ENCODE results near the gene DNAH12. TPM values are rescaled to one million over a fixed set of nuclear protein-coding genes. Genes with fewer than 3 reads are reported as not detected.
"Not testable (repeated sequence)": the region's sequence is repeated elsewhere in the genome, so short reads cannot be mapped to it uniquely, and the experiment has no call there.

Gene DNAH12
- total RNA-seq, 1 donor from 2014 or later = 0.23 TPM

DNA sequence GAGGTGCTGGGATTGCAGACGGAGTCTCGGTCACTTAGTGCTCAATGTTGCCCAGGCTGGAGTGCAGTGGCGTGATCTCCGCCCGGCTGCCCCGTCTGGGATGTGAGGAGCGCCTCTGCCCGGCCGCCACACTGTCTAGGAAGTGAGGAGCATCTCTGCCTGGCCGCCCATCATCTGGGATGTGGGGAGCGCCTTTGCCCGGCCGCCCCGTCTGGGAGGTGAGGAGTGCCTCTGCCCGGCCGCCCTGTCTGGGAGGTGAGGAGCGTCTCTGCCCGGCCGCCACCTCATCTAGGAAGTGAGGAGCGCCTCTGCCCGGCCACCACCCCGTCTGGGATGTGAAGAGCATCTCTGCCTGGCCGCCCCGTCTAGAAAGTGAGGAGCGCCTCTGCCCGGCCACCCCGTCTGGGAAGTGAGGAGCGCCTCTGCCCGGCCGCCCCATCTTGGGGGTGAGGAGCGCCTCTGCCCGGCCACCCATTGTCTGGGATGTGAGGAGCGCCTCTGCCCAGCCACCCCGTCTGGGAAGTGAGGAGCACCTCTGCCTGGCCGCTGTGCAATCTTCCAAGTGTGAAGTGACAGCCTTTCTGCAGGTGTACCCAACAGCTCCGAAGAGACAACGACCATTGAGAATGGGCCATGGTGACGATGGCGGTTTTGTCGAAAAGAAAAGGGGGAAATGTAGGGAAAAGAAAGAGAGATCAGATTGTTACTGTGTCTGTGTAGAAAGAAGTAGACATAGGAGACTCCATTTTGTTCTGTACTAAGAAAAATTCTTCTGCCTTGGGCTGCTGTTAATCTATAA, 205.7 kb downstream of the DNAH12 start:
- not testable (repeated sequence) for H3K4me3 ChIP-seq (ENCODE audit: insufficient read depth, low read depth, low read length); H3K4me3 Mint-ChIP-seq (ENCODE audit: unreplicated experiment); H4K20me1 ChIP-seq (ENCODE audit: insufficient read depth, low read length); H3K4me2 ChIP-seq (ENCODE audit: low read length); H3K9ac ChIP-seq (ENCODE audit: low read length); H3K36me3 ChIP-seq (ENCODE audit: insufficient read depth, low read length); H3K27me3 ChIP-seq (ENCODE audit: insufficient read depth, low read length); H3K27ac ChIP-seq (ENCODE audit: low read depth, low read length); FAIRE-seq; H3K27ac Mint-ChIP-seq (ENCODE audit: unreplicated experiment); H3K36me3 Mint-ChIP-seq (ENCODE audit: low read depth, unreplicated experiment); H2AFZ ChIP-seq (ENCODE audit: low read depth, low read length); H3K79me2 ChIP-seq (ENCODE audit: insufficient read depth, low read length); H3K9me3 Mint-ChIP-seq (ENCODE audit: unreplicated experiment); H3K27me3 Mint-ChIP-seq (ENCODE audit: low read depth, unreplicated experiment); H3K4me1 Mint-ChIP-seq (ENCODE audit: low read depth, unreplicated experiment); DNase-seq (ENCODE audit: low read depth); H3K4me1 ChIP-seq (ENCODE audit: insufficient read depth, low read length); H3K9me3 ChIP-seq (ENCODE audit: insufficient read depth, low read depth, low read length)

DNA sequence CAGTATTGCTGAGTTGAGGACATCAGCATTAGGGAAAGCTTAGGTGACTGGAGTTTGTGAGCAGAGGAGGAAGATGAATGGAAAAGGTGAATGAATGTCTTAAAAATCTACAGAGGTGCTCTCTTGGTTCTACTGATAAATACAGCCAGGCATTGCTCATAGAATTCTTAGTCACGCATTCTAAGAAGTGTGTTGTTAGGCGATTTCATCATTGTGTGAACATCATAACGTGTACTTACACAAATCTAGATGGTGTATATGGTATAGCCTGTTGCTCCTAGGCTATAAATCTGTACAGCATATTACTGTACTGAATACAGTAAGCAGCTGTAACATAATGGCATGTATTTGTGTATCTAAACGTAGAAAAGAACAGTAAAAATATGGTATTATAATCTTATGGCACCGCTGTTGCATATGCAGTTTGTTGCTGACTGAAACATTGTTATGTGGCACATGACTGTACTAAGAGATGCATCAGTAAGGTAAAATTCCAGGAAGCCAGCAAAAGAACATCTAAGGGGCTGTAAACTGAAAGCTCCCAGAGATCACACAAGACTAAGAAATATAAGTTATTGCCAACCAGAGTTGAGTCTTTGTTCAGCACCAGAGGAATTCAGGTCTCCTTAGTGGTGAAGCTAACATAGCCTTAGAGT, 208.7 kb downstream of the DNAH12 start:
- H3K36me3 Mint-ChIP-seq (ENCODE audit: low read depth, unreplicated experiment) = no peaks in the 10 kb centered on the region
- no peaks in the 10 kb centered on the region for H3K4me1 ChIP-seq (ENCODE audit: insufficient read depth, low read length)
- H3K9me3 Mint-ChIP-seq (ENCODE audit: unreplicated experiment) = peaks cover 2% of the 10 kb centered on the region
- H3K79me2 ChIP-seq (ENCODE audit: insufficient read depth, low read length) = no peaks in the 10 kb centered on the region
- TF ChIP-seq, protein P1, sequence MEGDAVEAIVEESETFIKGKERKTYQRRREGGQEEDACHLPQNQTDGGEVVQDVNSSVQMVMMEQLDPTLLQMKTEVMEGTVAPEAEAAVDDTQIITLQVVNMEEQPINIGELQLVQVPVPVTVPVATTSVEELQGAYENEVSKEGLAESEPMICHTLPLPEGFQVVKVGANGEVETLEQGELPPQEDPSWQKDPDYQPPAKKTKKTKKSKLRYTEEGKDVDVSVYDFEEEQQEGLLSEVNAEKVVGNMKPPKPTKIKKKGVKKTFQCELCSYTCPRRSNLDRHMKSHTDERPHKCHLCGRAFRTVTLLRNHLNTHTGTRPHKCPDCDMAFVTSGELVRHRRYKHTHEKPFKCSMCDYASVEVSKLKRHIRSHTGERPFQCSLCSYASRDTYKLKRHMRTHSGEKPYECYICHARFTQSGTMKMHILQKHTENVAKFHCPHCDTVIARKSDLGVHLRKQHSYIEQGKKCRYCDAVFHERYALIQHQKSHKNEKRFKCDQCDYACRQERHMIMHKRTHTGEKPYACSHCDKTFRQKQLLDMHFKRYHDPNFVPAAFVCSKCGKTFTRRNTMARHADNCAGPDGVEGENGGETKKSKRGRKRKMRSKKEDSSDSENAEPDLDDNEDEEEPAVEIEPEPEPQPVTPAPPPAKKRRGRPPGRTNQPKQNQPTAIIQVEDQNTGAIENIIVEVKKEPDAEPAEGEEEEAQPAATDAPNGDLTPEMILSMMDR (IDR thresholded peaks at IDR 0.05; ENCODE audit: insufficient read depth, low read depth, low read length) = no peak
- TF ChIP-seq EZH2 (IDR thresholded peaks at IDR 0.05; ENCODE audit: insufficient read depth, low read length) = no peak
- no peak overlapping the region for H3K4me2 ChIP-seq (ENCODE audit: low read length)
- no peaks in the 10 kb centered on the region for H3K4me1 Mint-ChIP-seq (ENCODE audit: low read depth, unreplicated experiment)
- H3K4me3 ChIP-seq (ENCODE audit: insufficient read depth, low read depth, low read length) = no peak overlapping the region
- no peaks in the 10 kb centered on the region for H3K9me3 ChIP-seq (ENCODE audit: insufficient read depth, low read depth, low read length)
- no peak for DNase-seq (ENCODE audit: low read depth)
- H3K27ac Mint-ChIP-seq (ENCODE audit: unreplicated experiment) = no peak overlapping the region
- H3K27me3 Mint-ChIP-seq (ENCODE audit: low read depth, unreplicated experiment) = peaks cover 2% of the 10 kb centered on the region
- no peaks in the 10 kb centered on the region for H4K20me1 ChIP-seq (ENCODE audit: insufficient read depth, low read length)
- H2AFZ ChIP-seq (ENCODE audit: low read depth, low read length) = no peak overlapping the region
- H3K4me3 Mint-ChIP-seq (ENCODE audit: unreplicated experiment) = no peak overlapping the region
- no peaks in the 10 kb centered on the region for H3K36me3 ChIP-seq (ENCODE audit: insufficient read depth, low read length)
- no peak for FAIRE-seq
- no peak overlapping the region for H3K9ac ChIP-seq (ENCODE audit: low read length)
- no peak overlapping the region for H3K27ac ChIP-seq (ENCODE audit: low read depth, low read length)
- H3K27me3 ChIP-seq (ENCODE audit: insufficient read depth, low read length) = no peaks in the 10 kb centered on the region

DNA sequence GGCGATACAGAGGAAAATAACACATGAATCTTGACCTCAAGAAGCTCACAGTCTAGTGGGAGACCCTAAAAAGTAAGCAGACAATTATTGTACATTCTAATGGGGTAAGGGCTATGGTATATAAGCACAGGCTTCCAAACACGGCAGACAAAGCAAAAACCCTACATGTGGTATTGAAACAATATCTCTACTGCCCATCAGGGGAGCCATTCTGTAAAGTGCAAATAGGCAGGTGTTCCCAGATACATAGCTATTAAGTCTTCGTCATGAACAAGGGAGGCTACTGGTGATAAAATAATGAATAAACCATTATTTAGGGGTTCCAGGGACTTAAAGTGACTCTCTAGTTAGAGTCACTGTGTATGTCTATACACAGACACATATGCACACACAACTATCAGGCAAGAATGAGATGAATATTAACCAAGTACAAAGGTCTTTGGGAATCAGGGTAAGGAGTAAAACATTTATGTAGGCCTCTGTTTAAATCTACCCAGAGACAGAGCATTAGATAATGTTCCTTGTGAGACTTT, 213.0 kb downstream of the DNAH12 start:
- no peak overlapping the region for H3K27ac ChIP-seq (ENCODE audit: low read depth, low read length)
- DNase-seq (ENCODE audit: low read depth) = no peak
- H3K36me3 ChIP-seq (ENCODE audit: insufficient read depth, low read length) = no peaks in the 10 kb centered on the region
- no peaks in the 10 kb centered on the region for H3K27me3 ChIP-seq (ENCODE audit: insufficient read depth, low read length)
- Mint-ChIP-seq H3K4me1 (ENCODE audit: low read depth, unreplicated experiment) (no peaks in the 10 kb centered on the region), H3K9me3 (ENCODE audit: unreplicated experiment) (peaks cover 2% of the 10 kb centered on the region), H3K36me3 (ENCODE audit: low read depth, unreplicated experiment) (no peaks in the 10 kb centered on the region), H3K27ac (ENCODE audit: unreplicated experiment) (no peak overlapping the region), H3K4me3 (ENCODE audit: unreplicated experiment) (no peak overlapping the region), H3K27me3 (ENCODE audit: low read depth, unreplicated experiment) (peaks cover 2% of the 10 kb centered on the region)
- no peaks in the 10 kb centered on the region for H3K9me3 ChIP-seq (ENCODE audit: insufficient read depth, low read depth, low read length)
- no peak overlapping the region for H3K9ac ChIP-seq (ENCODE audit: low read length)
- FAIRE-seq = no peak
- H4K20me1 ChIP-seq (ENCODE audit: insufficient read depth, low read length) = no peaks in the 10 kb centered on the region
- no peak overlapping the region for H2AFZ ChIP-seq (ENCODE audit: low read depth, low read length)
- no peak overlapping the region for H3K4me2 ChIP-seq (ENCODE audit: low read length)
- no peak overlapping the region for H3K4me3 ChIP-seq (ENCODE audit: insufficient read depth, low read depth, low read length)
- H3K4me1 ChIP-seq (ENCODE audit: insufficient read depth, low read length) = no peaks in the 10 kb centered on the region
- no peaks in the 10 kb centered on the region for H3K79me2 ChIP-seq (ENCODE audit: insufficient read depth, low read length)
- no peak for TF ChIP-seq EZH2 (IDR thresholded peaks at IDR 0.05; ENCODE audit: insufficient read depth, low read length)
- TF ChIP-seq, protein P1 (IDR thresholded peaks at IDR 0.05; ENCODE audit: insufficient read depth, low read depth, low read length) = no peak

DNA sequence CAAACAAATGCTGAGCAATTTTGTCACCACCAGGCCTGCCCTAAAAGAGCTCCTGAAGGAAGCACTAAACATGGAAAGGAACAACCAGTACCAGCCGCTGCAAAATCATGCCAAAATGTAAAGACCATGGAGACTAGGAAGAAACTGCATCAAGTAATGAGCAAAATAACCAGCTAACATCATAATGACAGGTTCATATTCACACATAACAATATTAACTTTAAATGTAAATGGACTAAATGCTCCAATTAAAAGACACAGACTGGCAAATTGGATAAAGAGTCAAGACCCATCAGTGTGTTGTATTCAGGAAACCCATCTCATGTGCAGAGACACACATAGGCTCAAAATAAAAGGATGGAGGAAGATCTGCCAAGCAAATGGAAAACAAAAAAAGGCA, 217.6 kb downstream of the DNAH12 start:
- H3K9me3 Mint-ChIP-seq (ENCODE audit: unreplicated experiment); DNase-seq (ENCODE audit: low read depth); H4K20me1 ChIP-seq (ENCODE audit: insufficient read depth, low read length); H3K27ac ChIP-seq (ENCODE audit: low read depth, low read length); H2AFZ ChIP-seq (ENCODE audit: low read depth, low read length); H3K27ac Mint-ChIP-seq (ENCODE audit: unreplicated experiment); H3K36me3 Mint-ChIP-seq (ENCODE audit: low read depth, unreplicated experiment); H3K4me3 Mint-ChIP-seq (ENCODE audit: unreplicated experiment); H3K4me1 Mint-ChIP-seq (ENCODE audit: low read depth, unreplicated experiment); H3K9me3 ChIP-seq (ENCODE audit: insufficient read depth, low read depth, low read length); H3K27me3 Mint-ChIP-seq (ENCODE audit: low read depth, unreplicated experiment); FAIRE-seq; H3K9ac ChIP-seq (ENCODE audit: low read length); H3K4me3 ChIP-seq (ENCODE audit: insufficient read depth, low read depth, low read length); H3K27me3 ChIP-seq (ENCODE audit: insufficient read depth, low read length); H3K4me1 ChIP-seq (ENCODE audit: insufficient read depth, low read length); H3K36me3 ChIP-seq (ENCODE audit: insufficient read depth, low read length); H3K79me2 ChIP-seq (ENCODE audit: insufficient read depth, low read length); H3K4me2 ChIP-seq (ENCODE audit: low read length): not testable (repeated sequence)

All from astrocyte (in vitro differentiated cells and primary cell).